ENCODE data around the gene FCHSD2. TPM values are rescaled to one million over a fixed set of nuclear protein-coding genes. Genes with fewer than 3 reads are reported as not detected.
A peak's percentile ranks its signal among the peaks of the same experiment; 100 is the strongest.

The FCHSD2 gene
- 10 to 100 TPM in 3 of 4 donors, 1 to 10 TPM in 1; 9.7 to 18.5 (median 15.1) TPM for total RNA-seq
- polyA plus RNA-seq, result 1 to 10 TPM; 5.7 to 9.6 (median 8.0) TPM
- long read RNA-seq, donor 1, transcript FCHSD2-204 (20 exons, 3,154 nt), result major isoform, 6 of 12 reads
- long read RNA-seq, donor 1, partial matches to known transcripts, result 2 of 12 reads
- long read RNA-seq, donor 1, other reads (novel, unspliced or antisense), result 4 of 12 reads
- long read RNA-seq, donor 2, transcript FCHSD2-204 (20 exons, 3,154 nt), result major isoform, 7 of 24 reads
- long read RNA-seq, donor 2, partial matches to known transcripts, result 6 of 24 reads
- long read RNA-seq, donor 2, other reads (novel, unspliced or antisense), result 11 of 24 reads

GRCh38 chr11:73142128-73142377, at the start of gene FCHSD2:
Gene FCHSD2, minus strand, starts transcription at chr11:73142318. Its CDS starts 441 bp downstream, at chr11:73141877.
- peaks cover 20% of the 10 kb centered on the region for H3K4me1 ChIP-seq
- no peaks in the 10 kb centered on the region for H3K27me3 ChIP-seq (ENCODE audit: insufficient read depth in 3 of 3, low read length in 2 of 3)
- H3K4me3 ChIP-seq, result peak within 1 kb of the TSS; percentile 78
- DNase-seq (no peak), ATAC-seq (no peak)
- intact Hi-C loops (cut with DNase I), result loop anchor here in 1 of 2 donors (5.0 kb wide), 1 partner anchor 35 kb away; no protein-coding TSS in a partner anchor
- peak within 1 kb of the TSS; percentile 95 for H3K27ac ChIP-seq
- H3K9me3 ChIP-seq, result no peaks in the 10 kb centered on the region
- peaks cover 0 to 10% of the 10 kb centered on the region in 2 donors for H3K36me3 ChIP-seq (ENCODE audit: insufficient read depth in 1 of 2, low read depth in 1 of 2)
- 0 to 1% (median 0%) methylated on average over 3 to 35 of the region's 35 CpGs for WGBS, 3 donors
- no peak for TF ChIP-seq CTCF (IDR thresholded peaks at IDR 0.05)

- Histone ChIP-seq H3K4me3 (no peak overlapping the region), H3K9me3 (no peaks in the 10 kb centered on the region), H3K4me1 (peaks cover 30% of the 10 kb centered on the region), H3K27me3 (ENCODE audit: insufficient read depth in 3 of 3, low read length in 2 of 3) (no peaks in the 10 kb centered on the region), H3K36me3 (ENCODE audit: insufficient read depth in 1 of 2, low read depth in 1 of 2) (no peaks in the 10 kb centered on the region), H3K27ac (no peak overlapping the region)
- intact Hi-C loops (cut with DNase I), result no loop called here
- no peak for ATAC-seq
- 73 to 78% (median 76%) methylated on average over 6 of the region's 6 CpGs for WGBS, 3 donors
- DNase-seq, result no peak
- no peak for TF ChIP-seq CTCF (IDR thresholded peaks at IDR 0.05)
These were observed 49.0 kb upstream of the FCHSD2 start for GRCh38 chr11:73191151-73191550.

GRCh38 chr11:73190557-73190885, 48.4 kb upstream of the FCHSD2 start:
- Histone ChIP-seq H3K27ac (no peak overlapping the region), H3K4me3 (no peak overlapping the region), H3K9me3 (no peaks in the 10 kb centered on the region), H3K36me3 (ENCODE audit: insufficient read depth in 1 of 2, low read depth in 1 of 2) (no peaks in the 10 kb centered on the region), H3K27me3 (ENCODE audit: insufficient read depth in 3 of 3, low read length in 2 of 3) (no peaks in the 10 kb centered on the region), H3K4me1 (peaks cover 35% of the 10 kb centered on the region)
- no peak for TF ChIP-seq CTCF (IDR thresholded peaks at IDR 0.05)
- intact Hi-C loops (cut with DNase I), result no loop called here
- ATAC-seq (no peak), DNase-seq (no peak)
- WGBS, 3 donors, result 95 to 100% (median 96%) methylated on average over 3 of the region's 3 CpGs

- intact Hi-C loops (cut with DNase I), result loop anchor here in 1 of 2 donors (5.0 kb wide), 1 partner anchor 147 kb away; no protein-coding TSS in a partner anchor
- TF ChIP-seq CTCF (IDR thresholded peaks at IDR 0.05), result no peak
- WGBS, 3 donors, result 49 to 60% (median 51%) methylated on average over 5 of the region's 5 CpGs
- Histone ChIP-seq H3K36me3 (ENCODE audit: insufficient read depth in 1 of 2, low read depth in 1 of 2) (no peaks in the 10 kb centered on the region), H3K27ac (no peak overlapping the region), H3K9me3 (no peaks in the 10 kb centered on the region), H3K27me3 (ENCODE audit: insufficient read depth in 3 of 3, low read length in 2 of 3) (no peaks in the 10 kb centered on the region), H3K4me1 (peaks cover 38% of the 10 kb centered on the region), H3K4me3 (no peak overlapping the region)
- ATAC-seq (no peak), DNase-seq (no peak)
These were observed 47.8 kb upstream of the FCHSD2 start for GRCh38 chr11:73189723-73190556.
